Measurements from ENCODE around the gene CFAP299. TPM values are rescaled to one million over a fixed set of nuclear protein-coding genes. Genes with fewer than 3 reads are reported as not detected.

CFAP299 gene
- total and polyA plus RNA-seq, 9 of the 15 experiments (the other 6 are each of a cell fraction or from before 2014, with no cell fraction given): 0.09 to 3.0 (median 0.76) TPM

- Histone ChIP-seq H3K9me1 (ENCODE audit: control insufficient read depth, insufficient read depth, low read length) (no peaks in the 10 kb centered on the region), H3K4me3 (no peak overlapping the region), H3K4me2 (ENCODE audit: insufficient read depth, low read length) (no peak overlapping the region), H3K36me3 (ENCODE audit: control insufficient read depth, insufficient read depth, low read length) (no peaks in the 10 kb centered on the region), H2AFZ (ENCODE audit: low read depth, low read length) (no peak overlapping the region), H3K27ac (ENCODE audit: extremely low read depth, low read depth, low read length) (no peak overlapping the region), H3K4me1 (replicated peaks in 1 of 2; ENCODE audit: control insufficient read depth in 2 of 2, insufficient read depth in 2 of 2, low read length in 2 of 2) (no peaks in the 10 kb centered on the region; a peak in 2 of 5 replicates), H3K9me3 (replicated peaks; ENCODE audit: control insufficient read depth, insufficient read depth, low read depth, low read length) (no peaks in the 10 kb centered on the region), H3K79me2 (ENCODE audit: control insufficient read depth, insufficient read depth, low read length) (no peaks in the 10 kb centered on the region), H4K20me1 (replicated peaks; ENCODE audit: control insufficient read depth, insufficient read depth, low read length) (no peaks in the 10 kb centered on the region), H3K9ac (ENCODE audit: insufficient read depth in 1 of 2, low read depth in 2 of 2, low read length in 2 of 2) (no peak overlapping the region), H3K27me3 (ENCODE audit: control insufficient read depth in 2 of 2, insufficient read depth in 2 of 2, low read length in 2 of 2) (no peaks in the 10 kb centered on the region)
- intact Hi-C loops (cut with micrococcal nuclease): no loop called here
- no peak for FAIRE-seq
- no peak for ATAC-seq
- no peak for DNase-seq (ENCODE audit: extremely low read depth in 1 of 4, low spot score in 3 of 4)
- ChIA-PET POLR2A (no interaction called here), CTCF (ENCODE audit: low intra/inter-chr PET ratio) (no interaction called here)
- no TSS peak for BruUV-seq (replicated peaks)
- WGBS (ENCODE audit: insufficient coverage, low coverage, missing lambda C conversion rate): 0% methylated on average over 2 of the region's 2 CpGs
- in situ Hi-C loops (cut with MboI): no loop called here
- TF ChIP-seq BACH1 (tag; IDR thresholded peaks at IDR 0.05) (peak; percentile 28; the same call in 1 of the 2 replicates), THRB (CRISPR knock-in tag; conservative IDR thresholded peaks at IDR 0.05) (no peak), AFF4 (CRISPR knock-in tag; IDR thresholded peaks at IDR 0.05) (no peak), C11orf30 (IDR thresholded peaks at IDR 0.05; ENCODE audit: low read depth) (no peak; the same call in 1 of the 2 replicates), KLF13 (tag; IDR thresholded peaks at IDR 0.05; ENCODE audit: borderline replicate concordance, low read depth) (no peak), USF2 (CRISPR knock-in tag; IDR thresholded peaks at IDR 0.05) (peak; percentile 55; the same call in 1 of the 2 replicates), MAFF (IDR thresholded peaks at IDR 0.05; ENCODE audit: low read length) (peak; percentile 7; the same call in 1 of the 2 replicates), GATA2 (CRISPR knock-in tag; IDR thresholded peaks at IDR 0.05) (no peak), TFE3 (CRISPR knock-in tag; IDR thresholded peaks at IDR 0.05) (peak; percentile 89), TEAD1 (CRISPR knock-in tag; IDR thresholded peaks at IDR 0.05) (no peak), BRF1 (IDR thresholded peaks at IDR 0.05; ENCODE audit: borderline replicate concordance, extremely low read depth, insufficient read length) (no peak), SREBF2 (CRISPR knock-in tag; IDR thresholded peaks at IDR 0.05) (no peak), MAFG (tag; conservative IDR thresholded peaks at IDR 0.05) (peak; percentile 69), TRIM24 (IDR thresholded peaks at IDR 0.05) (no peak), TCF7 (IDR thresholded peaks at IDR 0.05; ENCODE audit: borderline replicate concordance) (no peak)
These were observed 127.1 kb downstream of the CFAP299 start for GRCh38 chr4:80462621-80463091.

Measured in K562 (cell line).